PC-9 (cell line): ENCODE data around the gene FAIM. TPM values are rescaled to one million over a fixed set of nuclear protein-coding genes. Genes with fewer than 3 reads are reported as not detected.
"Not testable (repeated sequence)": the region's sequence is repeated elsewhere in the genome, so short reads cannot be mapped to it uniquely, and the experiment has no call there.

Experiments
- BruUV-seq: library from RNA; stranded (reverse); fragments of 400-500 nt; replicated peaks from 2 replicates; lab custom pipeline; 2021; lab: Mats Ljungman, UMichigan
- CTCF ChIA-PET: fragments of 300-600 bp; sonication (Branson Sonifier 250); formaldehyde crosslinking; loops from one replicate; lab custom pipeline; 2022; ENCODE audit warnings: antibody characterized with exemption; lab: Charles Lee
- POLR2A ChIA-PET: fragments of 300-600 bp; sonication (Branson Sonifier 250); formaldehyde crosslinking; loops from one replicate; lab custom pipeline; 2022; ENCODE audit warnings: antibody characterized with exemption; ENCODE audit not compliant: unreplicated experiment; lab: Charles Lee
- DNase-seq, 2 experiments: peaks; one replicate each; pipeline versions ENCODE4 v3.0.0 to v3.0.0-alpha.2; 2015 to 2022; ENCODE audit warnings: mixed read lengths in 1 of 2
- H2AFZ ChIP-seq: fragments of 200-600 bp; sonication (generic); 2 replicates; pipeline ENCODE4 v1.8.1; 2017; ENCODE audit warnings: antibody characterized with exemption
- H3F3A ChIP-seq: fragments of 200-600 bp; sonication (generic); 2 replicates; pipeline ENCODE4 v1.8.1; 2017; ENCODE audit warnings: antibody characterized with exemption, mild to moderate bottlenecking, low read depth; ENCODE audit not compliant: insufficient read depth
- H3K27ac ChIP-seq: fragments of 200-600 bp; sonication (generic); 2 replicates; pipeline ENCODE4 v1.6.1; 2016; ENCODE audit warnings: mixed run types
- H3K27me3 ChIP-seq: fragments of 200-600 bp; sonication (generic); 2 replicates; pipeline ENCODE4 v1.6.1; 2016; ENCODE audit warnings: low read depth, mixed run types; ENCODE audit not compliant: insufficient read depth
- H3K36me3 ChIP-seq: fragments of 200-600 bp; sonication (generic); 2 replicates; pipeline ENCODE4 v1.6.1; 2016; ENCODE audit warnings: low read depth, mixed run types
- H3K4me1 ChIP-seq: fragments of 200-600 bp; sonication (generic); replicated peaks from 2 replicates; pipeline ENCODE4 v1.6.1; 2016; ENCODE audit warnings: mixed run types; ENCODE audit not compliant: insufficient read depth
- H3K4me2 ChIP-seq: fragments of 200-600 bp; sonication (generic); 2 replicates; pipeline ENCODE4 v1.6.1; 2017; ENCODE audit warnings: mixed run types
- H3K4me3 ChIP-seq: fragments of 200-600 bp; sonication (generic); 2 replicates; pipeline ENCODE4 v1.6.1; 2016; ENCODE audit warnings: mixed run types
- H3K79me2 ChIP-seq: fragments of 200-600 bp; sonication (generic); 2 replicates; pipeline ENCODE4 v1.6.1; 2017; ENCODE audit warnings: low read depth, mixed run types
- H3K9me2 ChIP-seq: fragments of 200-600 bp; sonication (generic); 2 replicates; pipeline ENCODE4 v1.8.1; 2017; ENCODE audit warnings: mild to moderate bottlenecking; ENCODE audit not compliant: insufficient read depth
- H3K9me3 ChIP-seq: fragments of 200-600 bp; sonication (generic); 2 replicates; pipeline ENCODE4 v1.8.1; 2016; ENCODE audit warnings: low read depth; ENCODE audit not compliant: insufficient read depth
- H4K20me1 ChIP-seq: fragments of 200-600 bp; sonication (generic); 2 replicates; pipeline ENCODE4 v1.8.1; 2017; ENCODE audit not compliant: insufficient read depth
- CTCF ChIP-seq: fragments of 200-600 bp; sonication (generic); conservative IDR thresholded peaks from 2 replicates; pipeline ENCODE4 v1.6.1; 2017; ENCODE audit warnings: mixed run types, antibody characterized with exemption, mild to moderate bottlenecking, moderate library complexity
- EZH2 ChIP-seq: fragments of 200-600 bp; sonication (generic); IDR thresholded peaks from 2 replicates; pipeline ENCODE4 v1.8.0; 2017; ENCODE audit warnings: antibody characterized with exemption, low read depth
- intact Hi-C: fragments of 100-400 bp; cut with micrococcal nuclease; formaldehyde crosslinking; loops from one replicate; pipeline ENCODE4 v1.10.0; 2022; ENCODE audit not compliant: unreplicated experiment
- total RNA-seq: library from RNA; stranded (reverse); gene quantifications from 2 replicates; pipeline ENCODE4 v1.2.3, GENCODE V29; 2021

FAIM gene
- total RNA-seq, 1 experiment from 2014 or later, result 17.7 TPM

GRCh38 chr3:138678086-138678485 is 69.5 kb downstream of the FAIM start:
- H3K4me1 ChIP-seq, result no peaks in the 10 kb centered on the region; the same call in 1 of the 2 replicates
- peaks cover 3% of the 10 kb centered on the region; the same call in 1 of the 2 replicates for H3F3A ChIP-seq
- no peak overlapping the region for H3K27ac ChIP-seq
- H3K27me3 ChIP-seq, result no peaks in the 10 kb centered on the region
- peaks cover 19% of the 10 kb centered on the region for H3K36me3 ChIP-seq
- H4K20me1 ChIP-seq, result no peaks in the 10 kb centered on the region
- H3K9me3 ChIP-seq, result peaks cover 20% of the 10 kb centered on the region
- CTCF ChIA-PET, result interaction anchor here (0.6 to 1.2 kb wide), 2 partner anchors 32 to 237 kb away, joined by 4 to 18 read pairs; no protein-coding TSS in a partner anchor
- no peak overlapping the region for H3K4me3 ChIP-seq
- intact Hi-C loops, result no loop called here
- no peak for DNase-seq
- H3K9me2 ChIP-seq, result no peaks in the 10 kb centered on the region
- no peaks in the 10 kb centered on the region for H3K79me2 ChIP-seq
- H3K4me2 ChIP-seq, result no peak overlapping the region
- H2AFZ ChIP-seq, result no peak overlapping the region
- TF ChIP-seq CTCF (no peak), EZH2 (no peak)
- no TSS peak for BruUV-seq
- POLR2A ChIA-PET, result no interaction called here

GRCh38 chr3:138678874-138679392 is 70.4 kb downstream of the FAIM start:
- Histone ChIP-seq H3K79me2 (no peaks in the 10 kb centered on the region), H4K20me1 (no peaks in the 10 kb centered on the region), H3K4me2 (no peak overlapping the region), H2AFZ (no peak overlapping the region), H3K4me1 (no peaks in the 10 kb centered on the region; the same call in 1 of the 2 replicates), H3K4me3 (no peak overlapping the region), H3K27me3 (no peaks in the 10 kb centered on the region), H3K9me2 (no peaks in the 10 kb centered on the region), H3K27ac (no peak overlapping the region), H3F3A (peaks cover 3% of the 10 kb centered on the region; the same call in 1 of the 2 replicates), H3K9me3 (peaks cover 20% of the 10 kb centered on the region), H3K36me3 (peaks cover 19% of the 10 kb centered on the region)
- TF ChIP-seq CTCF (no peak), EZH2 (no peak)
- ChIA-PET CTCF (no interaction called here), POLR2A (interaction anchor here (0.6 kb wide), 1 partner anchor 16 kb away, joined by 3 read pairs; no protein-coding TSS in a partner anchor)
- intact Hi-C loops, result no loop called here
- no TSS peak for BruUV-seq
- no peak for DNase-seq

- H3K27me3 ChIP-seq, H3K79me2 ChIP-seq, H3K4me2 ChIP-seq, H3K4me1 ChIP-seq, H3K4me3 ChIP-seq, DNase-seq, H3K9me2 ChIP-seq, H4K20me1 ChIP-seq, BruUV-seq, CTCF ChIA-PET, H3K9me3 ChIP-seq, POLR2A ChIA-PET, H3K27ac ChIP-seq, H3F3A ChIP-seq, H2AFZ ChIP-seq: not testable (repeated sequence)
- H3K36me3 ChIP-seq, result peaks cover 19% of the 10 kb centered on the region
- intact Hi-C loops, result loop anchor here (10.0 kb wide), 1 partner anchor 346 kb away; no protein-coding TSS in a partner anchor
Measured at GRCh38 chr3:138680974-138681373, 72.4 kb downstream of the FAIM start.
